GM20000 (cell line): ENCODE results near the gene SNAP23.

Experiments used
- DNase-seq: peaks from one replicate; pipeline ENCODE4 v3.0.0; 2012; ENCODE audit warnings: low spot score
- TF ChIP-seq, protein P1 (sequence below): IDR thresholded peaks from 2 replicates; pipeline ENCODE4 v1.5.1; 2012; ENCODE audit warnings: mild to moderate bottlenecking, control low read depth; ENCODE audit errors: extremely low read depth, missing control alignments

Gene SNAP23

GRCh38 chr15:42483677-42484076, 11.8 kb upstream of the SNAP23 start:
- TF ChIP-seq, protein P1, sequence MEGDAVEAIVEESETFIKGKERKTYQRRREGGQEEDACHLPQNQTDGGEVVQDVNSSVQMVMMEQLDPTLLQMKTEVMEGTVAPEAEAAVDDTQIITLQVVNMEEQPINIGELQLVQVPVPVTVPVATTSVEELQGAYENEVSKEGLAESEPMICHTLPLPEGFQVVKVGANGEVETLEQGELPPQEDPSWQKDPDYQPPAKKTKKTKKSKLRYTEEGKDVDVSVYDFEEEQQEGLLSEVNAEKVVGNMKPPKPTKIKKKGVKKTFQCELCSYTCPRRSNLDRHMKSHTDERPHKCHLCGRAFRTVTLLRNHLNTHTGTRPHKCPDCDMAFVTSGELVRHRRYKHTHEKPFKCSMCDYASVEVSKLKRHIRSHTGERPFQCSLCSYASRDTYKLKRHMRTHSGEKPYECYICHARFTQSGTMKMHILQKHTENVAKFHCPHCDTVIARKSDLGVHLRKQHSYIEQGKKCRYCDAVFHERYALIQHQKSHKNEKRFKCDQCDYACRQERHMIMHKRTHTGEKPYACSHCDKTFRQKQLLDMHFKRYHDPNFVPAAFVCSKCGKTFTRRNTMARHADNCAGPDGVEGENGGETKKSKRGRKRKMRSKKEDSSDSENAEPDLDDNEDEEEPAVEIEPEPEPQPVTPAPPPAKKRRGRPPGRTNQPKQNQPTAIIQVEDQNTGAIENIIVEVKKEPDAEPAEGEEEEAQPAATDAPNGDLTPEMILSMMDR: no peak
- DNase-seq: no peak

- TF ChIP-seq, protein P1: no peak
- no peak for DNase-seq
These were observed 5.2 kb upstream of the SNAP23 start for GRCh38 chr15:42490291-42490670.

GRCh38 chr15:42490671-42491538, 4.5 kb upstream of the SNAP23 start, which contains the start of gene ZNF106:
ZNF106 (minus strand) TSS chr15:42491141; CDS start chr15:42472289, 18,852 bp downstream.
- DNase-seq: peak; percentile 91
- TF ChIP-seq, protein P1: no peak

- TF ChIP-seq, protein P1: no peak
- DNase-seq: no peak
These were observed 3.8 kb upstream of the SNAP23 start for GRCh38 chr15:42491539-42492225.

GRCh38 chr15:42493679-42494078, 1.8 kb upstream of the SNAP23 start:
- TF ChIP-seq, protein P1: no peak
- DNase-seq: no peak

- no peak for DNase-seq
- TF ChIP-seq, protein P1: no peak
These were observed 455 bp upstream of the SNAP23 start for GRCh38 chr15:42494998-42495360.

- DNase-seq: no peak
- TF ChIP-seq, protein P1: no peak
These were observed 3.0 kb downstream of the SNAP23 start for GRCh38 chr15:42498212-42499068.
